PC-3 (cell line): ENCODE measurements around the gene ZNF488. TPM values are rescaled to one million over a fixed set of nuclear protein-coding genes. Genes with fewer than 3 reads are reported as not detected.

Experiments
- ATAC-seq: fragments of 200-7000 bp; cut with Tn5 transposase; 2 replicates; pipeline ENCODE4 v1.9.1; 2020; ENCODE audit warnings: mild to moderate bottlenecking, moderate library complexity
- BruUV-seq: library from RNA; stranded (reverse); fragments of 400-500 nt; replicated peaks from 2 replicates; lab custom pipeline; 2021; lab: Mats Ljungman, UMichigan
- CTCF ChIA-PET: fragments of 300-600 bp; sonication (Branson Sonifier 250); formaldehyde crosslinking; loops from one replicate; lab custom pipeline; 2022; ENCODE audit warnings: antibody characterized with exemption; lab: Charles Lee
- POLR2A ChIA-PET: fragments of 300-600 bp; sonication (Branson Sonifier 250); formaldehyde crosslinking; loops from one replicate; lab custom pipeline; 2022; ENCODE audit warnings: antibody characterized with exemption; ENCODE audit not compliant: unreplicated experiment; lab: Charles Lee
- DNase-seq: peaks from one replicate; pipeline ENCODE4 v3.0.0-alpha.2; 2015
- H2AFZ ChIP-seq: fragments of 300-600 bp; sonication (generic); 2 replicates; pipeline ENCODE4 v1.6.0; 2016; ENCODE audit warnings: antibody characterized with exemption, low read length
- H3F3A ChIP-seq: fragments of 300-600 bp; sonication (generic); one replicate; pipeline ENCODE4 v1.6.0; 2017; ENCODE audit warnings: antibody characterized with exemption, low read length, control low read depth, mild to moderate bottlenecking; ENCODE audit not compliant: unreplicated experiment
- H3K27ac ChIP-seq: fragments of 300-600 bp; sonication (generic); 2 replicates; pipeline ENCODE4 v1.5.1; 2016; ENCODE audit warnings: mild to moderate bottlenecking, low read length
- H3K27me3 ChIP-seq: fragments of 300-600 bp; sonication (generic); 2 replicates; pipeline ENCODE4 v1.6.1; 2016; ENCODE audit warnings: low read length, mixed read lengths
- H3K36me3 ChIP-seq: fragments of 300-600 bp; sonication (generic); 2 replicates; pipeline ENCODE4 v1.6.1; 2016; ENCODE audit warnings: low read depth, mixed run types, low read length, mixed read lengths
- H3K4me1 ChIP-seq: fragments of 300-600 bp; sonication (generic); 2 replicates; pipeline ENCODE4 v1.5.1; 2016; ENCODE audit warnings: low read length; ENCODE audit not compliant: insufficient read depth
- H3K4me2 ChIP-seq: fragments of 300-600 bp; sonication (generic); 2 replicates; pipeline ENCODE4 v1.6.0; 2016; ENCODE audit warnings: low read length
- H3K4me3 ChIP-seq: fragments of 300-600 bp; sonication (generic); 2 replicates; pipeline ENCODE4 v1.5.1; 2016; ENCODE audit warnings: mild to moderate bottlenecking, low read length, mixed read lengths
- H3K79me2 ChIP-seq: fragments of 300-600 bp; sonication (generic); 2 replicates; pipeline ENCODE4 v1.6.1; 2017; ENCODE audit warnings: low read length, mixed read lengths
- H3K9ac ChIP-seq: fragments of 300-600 bp; sonication (generic); 2 replicates; pipeline ENCODE4 v1.6.0; 2016; ENCODE audit warnings: mild to moderate bottlenecking, low read length
- H3K9me2 ChIP-seq: fragments of 300-600 bp; sonication (generic); replicated peaks from 2 replicates; pipeline ENCODE4 v1.6.1; 2016; ENCODE audit warnings: mixed run types, low read length, mixed read lengths
- H3K9me3 ChIP-seq: fragments of 300-600 bp; sonication (generic); 2 replicates; pipeline ENCODE4 v1.6.1; 2016; ENCODE audit warnings: low read length, mixed read lengths
- H4K20me1 ChIP-seq: fragments of 300-600 bp; sonication (generic); 2 replicates; pipeline ENCODE4 v1.6.1; 2016; ENCODE audit warnings: low read length, mixed read lengths
- EZH2 ChIP-seq: fragments of 300-600 bp; sonication (generic); IDR thresholded peaks from one replicate; pipeline ENCODE4 v1.6.1; 2017; ENCODE audit warnings: antibody characterized with exemption, mild to moderate bottlenecking, low read length; ENCODE audit not compliant: unreplicated experiment
- EZH2phosphoT487 ChIP-seq: fragments of 300-600 bp; sonication (generic); IDR thresholded peaks from 2 replicates; pipeline ENCODE4 v1.6.1; 2018; ENCODE audit warnings: mild to moderate bottlenecking, antibody characterized with exemption, low read length, borderline replicate concordance
- intact Hi-C: fragments of 100-400 bp; cut with micrococcal nuclease; formaldehyde crosslinking; loops from 2 replicates; pipeline ENCODE4 v1.9.0; 2023
- total RNA-seq: library from RNA; depleted of rRNA; stranded (reverse); fragments of >200 nt; gene quantifications from 2 replicates; pipeline ENCODE4 v1.2.3, GENCODE V29; 2014
- TF ChIP-seq, protein P1 (sequence below): fragments of 300-600 bp; sonication (generic); conservative IDR thresholded peaks from 2 replicates; pipeline ENCODE4 v1.5.1; 2017; ENCODE audit warnings: antibody characterized with exemption, low read depth, mild to moderate bottlenecking, low read length

Gene ZNF488
- total RNA-seq, 1 experiment from 2014 or later, result 1.7 TPM

DNA sequence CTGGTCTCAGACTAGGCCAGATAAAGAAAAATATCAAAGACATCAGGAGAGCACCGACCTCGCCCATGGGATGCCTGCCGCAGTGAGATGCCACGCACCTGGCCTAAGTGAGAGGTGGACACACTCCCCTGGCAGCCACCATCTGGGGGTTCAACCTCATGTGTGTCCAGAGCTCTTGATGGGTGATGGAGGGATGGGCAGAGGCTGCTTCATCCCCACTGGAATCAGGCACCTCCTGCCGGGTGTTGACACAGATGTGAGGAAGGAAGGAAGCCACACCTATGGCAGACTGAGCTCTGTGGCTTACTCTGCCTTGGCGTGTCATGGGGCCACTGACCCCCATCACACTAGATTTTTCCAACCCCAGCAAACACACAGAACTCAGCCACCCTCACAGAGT is 11.4 kb downstream of the ZNF488 start:
- no peaks in the 10 kb centered on the region for H4K20me1 ChIP-seq
- no peak overlapping the region for H3K4me3 ChIP-seq
- intact Hi-C loops, result no loop called here
- H3K4me2 ChIP-seq, result no peak overlapping the region
- ATAC-seq (no peak), DNase-seq (no peak)
- TF ChIP-seq, protein P1, sequence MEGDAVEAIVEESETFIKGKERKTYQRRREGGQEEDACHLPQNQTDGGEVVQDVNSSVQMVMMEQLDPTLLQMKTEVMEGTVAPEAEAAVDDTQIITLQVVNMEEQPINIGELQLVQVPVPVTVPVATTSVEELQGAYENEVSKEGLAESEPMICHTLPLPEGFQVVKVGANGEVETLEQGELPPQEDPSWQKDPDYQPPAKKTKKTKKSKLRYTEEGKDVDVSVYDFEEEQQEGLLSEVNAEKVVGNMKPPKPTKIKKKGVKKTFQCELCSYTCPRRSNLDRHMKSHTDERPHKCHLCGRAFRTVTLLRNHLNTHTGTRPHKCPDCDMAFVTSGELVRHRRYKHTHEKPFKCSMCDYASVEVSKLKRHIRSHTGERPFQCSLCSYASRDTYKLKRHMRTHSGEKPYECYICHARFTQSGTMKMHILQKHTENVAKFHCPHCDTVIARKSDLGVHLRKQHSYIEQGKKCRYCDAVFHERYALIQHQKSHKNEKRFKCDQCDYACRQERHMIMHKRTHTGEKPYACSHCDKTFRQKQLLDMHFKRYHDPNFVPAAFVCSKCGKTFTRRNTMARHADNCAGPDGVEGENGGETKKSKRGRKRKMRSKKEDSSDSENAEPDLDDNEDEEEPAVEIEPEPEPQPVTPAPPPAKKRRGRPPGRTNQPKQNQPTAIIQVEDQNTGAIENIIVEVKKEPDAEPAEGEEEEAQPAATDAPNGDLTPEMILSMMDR, result no peak
- TF ChIP-seq EZH2 (no peak), EZH2phosphoT487 (no peak)
- H3K9me3 ChIP-seq, result no peaks in the 10 kb centered on the region
- no peak overlapping the region for H3K9ac ChIP-seq
- no peaks in the 10 kb centered on the region for H3K4me1 ChIP-seq
- H2AFZ ChIP-seq, result no peak overlapping the region
- POLR2A ChIA-PET, result no interaction called here
- BruUV-seq, result no TSS peak
- no peaks in the 10 kb centered on the region for H3K79me2 ChIP-seq
- no peak overlapping the region for H3K27ac ChIP-seq
- H3K36me3 ChIP-seq, result no peaks in the 10 kb centered on the region
- H3F3A ChIP-seq, result no peaks in the 10 kb centered on the region
- no peaks in the 10 kb centered on the region for H3K27me3 ChIP-seq
- H3K9me2 ChIP-seq, result no peaks in the 10 kb centered on the region
- CTCF ChIA-PET, result interaction anchor here (0.6 to 0.7 kb wide), 2 partner anchors 73 to 856 kb away, joined by 3 to 4 read pairs; partner anchors contain the start of gene GDF10

DNA sequence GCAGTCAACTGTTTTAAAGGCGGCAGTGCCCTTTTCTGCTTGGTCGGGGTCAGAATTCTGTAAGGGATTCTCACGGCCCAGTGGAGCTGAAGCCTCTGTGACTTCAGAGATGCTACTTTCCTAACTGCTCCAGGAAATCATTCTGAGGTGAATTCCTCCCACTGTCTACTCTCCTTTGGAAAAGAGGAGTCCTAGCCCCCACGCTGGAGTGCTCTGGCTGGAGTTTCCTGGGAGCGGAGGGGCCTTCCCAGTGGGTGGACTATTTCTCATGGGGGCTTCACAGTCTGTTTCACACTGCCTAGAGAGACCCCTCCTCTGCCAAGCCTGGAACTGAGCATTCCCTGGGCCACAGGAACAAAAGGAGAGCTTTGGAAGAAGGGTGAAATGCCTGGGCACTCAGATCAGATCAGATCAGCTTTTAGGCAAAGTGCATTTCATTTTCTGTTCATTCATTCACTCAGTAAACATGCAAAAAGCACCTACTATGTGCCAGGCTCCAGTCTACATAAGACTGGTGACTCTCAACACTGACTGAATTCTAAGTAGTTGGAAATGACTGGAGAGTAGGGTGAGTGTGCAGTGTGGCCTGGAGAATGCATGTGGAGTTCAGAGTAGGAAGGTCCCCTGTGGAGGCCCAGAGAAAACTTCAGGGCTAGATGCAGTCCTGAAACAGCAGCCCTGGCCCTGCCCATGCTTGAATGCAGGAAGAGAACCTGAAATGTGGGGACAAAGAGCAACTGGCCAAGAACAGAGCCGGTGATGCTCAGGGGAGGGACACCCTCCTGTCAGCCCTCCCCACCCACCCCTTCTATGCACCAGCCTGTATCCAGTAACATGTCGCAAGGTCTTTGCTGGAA is 12.2 kb downstream of the ZNF488 start:
- DNase-seq, result no peak
- Histone ChIP-seq H3K4me2 (no peak overlapping the region), H3F3A (no peaks in the 10 kb centered on the region), H3K9me2 (no peaks in the 10 kb centered on the region), H3K79me2 (no peaks in the 10 kb centered on the region), H3K9ac (no peak overlapping the region), H3K4me1 (no peaks in the 10 kb centered on the region), H3K27ac (no peak overlapping the region), H3K4me3 (no peak overlapping the region), H2AFZ (no peak overlapping the region), H3K36me3 (no peaks in the 10 kb centered on the region), H3K9me3 (no peaks in the 10 kb centered on the region), H4K20me1 (no peaks in the 10 kb centered on the region), H3K27me3 (no peaks in the 10 kb centered on the region)
- POLR2A ChIA-PET, result no interaction called here
- CTCF ChIA-PET, result no interaction called here
- no peak for ATAC-seq
- TF ChIP-seq EZH2 (no peak), EZH2phosphoT487 (no peak)
- TF ChIP-seq, protein P1, result no peak
- no TSS peak for BruUV-seq
- intact Hi-C loops, result no loop called here

DNA sequence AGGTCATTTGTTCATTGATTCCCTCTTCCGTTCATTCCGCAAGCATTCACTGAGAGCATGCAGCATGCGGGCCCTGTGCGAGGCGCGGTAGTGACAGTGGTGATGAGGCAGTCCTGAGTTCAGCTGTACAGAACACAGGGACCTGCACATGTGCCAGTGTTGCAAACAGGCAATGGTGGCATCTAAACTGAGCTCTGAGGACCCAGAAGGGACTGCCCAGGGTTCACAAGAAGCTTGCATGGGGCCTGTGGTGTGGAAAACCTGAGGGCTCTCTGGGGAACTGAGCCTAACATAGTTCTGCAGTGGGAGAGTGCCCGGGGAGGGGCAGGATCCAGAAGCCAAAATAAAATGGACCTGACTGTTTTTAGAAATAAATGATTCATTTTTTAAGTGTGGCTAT is 13.2 kb downstream of the ZNF488 start:
- intact Hi-C loops, result no loop called here
- Histone ChIP-seq H3K4me1 (no peaks in the 10 kb centered on the region), H3K9me3 (no peaks in the 10 kb centered on the region), H3K79me2 (no peaks in the 10 kb centered on the region), H4K20me1 (no peaks in the 10 kb centered on the region), H3K4me3 (no peak overlapping the region), H2AFZ (no peak overlapping the region), H3K9me2 (no peaks in the 10 kb centered on the region), H3K36me3 (no peaks in the 10 kb centered on the region), H3K27me3 (no peaks in the 10 kb centered on the region), H3K9ac (no peak overlapping the region), H3F3A (no peaks in the 10 kb centered on the region), H3K27ac (no peak overlapping the region), H3K4me2 (no peak overlapping the region)
- ATAC-seq (no peak), DNase-seq (no peak)
- no TSS peak for BruUV-seq
- TF ChIP-seq EZH2phosphoT487, result no peak
- TF ChIP-seq EZH2, result no peak
- TF ChIP-seq, protein P1, result no peak
- ChIA-PET CTCF (no interaction called here), POLR2A (no interaction called here)
